Naive thymus-derived CD4-positive, alpha-beta T cell (primary cell): ENCODE data around the gene S1PR1. TPM values are rescaled to one million over a fixed set of nuclear protein-coding genes. Genes with fewer than 3 reads are reported as not detected.

Experiments
- ATAC-seq: fragments of 150-1000 bp; cut with Tn5 transposase; 2 replicates; pipeline ENCODE4 v1.10.0; 2021; ENCODE audit warnings: mild to moderate bottlenecking, moderate library complexity
- CTCF ChIA-PET: fragments of 350-600 bp; sonication (Branson Sonifier 250); formaldehyde crosslinking; loops from one replicate; lab custom pipeline; 2021; ENCODE audit warnings: antibody characterized with exemption; lab: Charles Lee
- POLR2A ChIA-PET: fragments of 350-600 bp; sonication (Branson Sonifier 250); formaldehyde crosslinking; loops from one replicate; lab custom pipeline; 2021; ENCODE audit warnings: antibody characterized with exemption, inconsistent platforms; lab: Charles Lee
- DNase-seq, 9 donors: peaks; one replicate each; pipeline versions ENCODE4 v3.0.0 to v3.0.0-alpha.2; 2020 to 2022; ENCODE audit warnings: mixed read lengths in 1 of 9
- H3K27ac ChIP-seq: one replicate; pipeline ENCODE4 v1.7.0; 2013; ENCODE audit warnings: mild to moderate bottlenecking, low read depth, low read length, moderate library complexity
- H3K27me3 ChIP-seq, 2 donors: one replicate each; pipeline ENCODE4 v1.7.0; 2013; ENCODE audit warnings: low read length in 2 of 2, mild to moderate bottlenecking in 2 of 2, moderate library complexity in 2 of 2; ENCODE audit not compliant: control insufficient read depth in 2 of 2, insufficient read depth in 2 of 2
- H3K36me3 ChIP-seq, 3 experiments: 1 replicate in 2 of 3; 2 replicates in 1 of 3; pipeline ENCODE4 v1.7.0; 2013; ENCODE audit warnings: low read length in 3 of 3, mild to moderate bottlenecking in 3 of 3, moderate library complexity in 1 of 3; ENCODE audit not compliant: insufficient read depth in 3 of 3, control insufficient read depth in 2 of 3
- H3K4me1 ChIP-seq, 2 donors: one replicate each; pipeline ENCODE4 v1.7.0; 2013; ENCODE audit warnings: low read length in 2 of 2, mild to moderate bottlenecking in 2 of 2, moderate library complexity in 1 of 2; ENCODE audit not compliant: control insufficient read depth in 2 of 2, insufficient read depth in 2 of 2
- H3K4me3 ChIP-seq: 2 replicates; pipeline ENCODE4 v1.7.0; 2013; ENCODE audit warnings: mild to moderate bottlenecking, low read length
- H3K9me3 ChIP-seq, 3 experiments: 1 replicate in 2 of 3; 2 replicates in 1 of 3; pipeline ENCODE4 v1.7.0; 2013; ENCODE audit warnings: low read length in 3 of 3; ENCODE audit not compliant: control insufficient read depth in 2 of 3
- H3K27ac Mint-ChIP-seq, 9 donors: one replicate each; pipeline ENCODE4 v1.8.0; 2020 to 2022; ENCODE audit warnings: mixed read lengths in 9 of 9, mild to moderate bottlenecking in 8 of 9, moderate library complexity in 5 of 9, inconsistent platforms in 2 of 9
- H3K27me3 Mint-ChIP-seq, 5 donors: one replicate each; pipeline ENCODE4 v1.8.0; 2021 to 2022; ENCODE audit warnings: mixed read lengths in 5 of 5, mild to moderate bottlenecking in 1 of 5
- H3K36me3 Mint-ChIP-seq, 5 donors: one replicate each; pipeline ENCODE4 v1.8.0; 2020 to 2022; ENCODE audit warnings: mixed read lengths in 5 of 5, mild to moderate bottlenecking in 3 of 5, inconsistent platforms in 1 of 5
- H3K4me1 Mint-ChIP-seq, 7 donors: one replicate each; pipeline ENCODE4 v1.8.0; 2020 to 2022; ENCODE audit warnings: mixed read lengths in 7 of 7, mild to moderate bottlenecking in 3 of 7, inconsistent platforms in 1 of 7
- H3K4me3 Mint-ChIP-seq, 10 donors: one replicate each; pipeline ENCODE4 v1.8.0; 2020 to 2022; ENCODE audit warnings: mild to moderate bottlenecking in 10 of 10, mixed read lengths in 10 of 10, moderate library complexity in 6 of 10, inconsistent platforms in 2 of 10
- H3K9me3 Mint-ChIP-seq, 11 donors: one replicate each; pipeline ENCODE4 v1.8.0; 2020 to 2022; ENCODE audit warnings: mixed read lengths in 11 of 11, mild to moderate bottlenecking in 4 of 11, inconsistent platforms in 1 of 11, moderate library complexity in 1 of 11
- intact Hi-C, 2 donors: fragments of 100-400 bp; cut with micrococcal nuclease; formaldehyde crosslinking; loops; one replicate each; pipeline ENCODE4 v1.15.1; 2023
- polyA plus RNA-seq, 2 donors: library from polyadenylated mRNA; unstranded; fragments of 300-500 nt; fragmentation: Illumina TruSeq; gene quantifications; one replicate each; pipeline ENCODE4 v1.2.3, GENCODE V29; 2021
- total RNA-seq, 6 experiments: library from RNA in 5 of 6; stranded (reverse) in 5 of 6; gene quantifications; 1 replicate in 5 of 6; 2 replicates in 1 of 6; pipeline ENCODE4 v1.2.3 and lab custom pipeline; 2021 to 2026

The S1PR1 gene
- total and polyA plus RNA-seq, 7 experiments from 2014 or later = 116 to 305 (median 247) TPM

DNA sequence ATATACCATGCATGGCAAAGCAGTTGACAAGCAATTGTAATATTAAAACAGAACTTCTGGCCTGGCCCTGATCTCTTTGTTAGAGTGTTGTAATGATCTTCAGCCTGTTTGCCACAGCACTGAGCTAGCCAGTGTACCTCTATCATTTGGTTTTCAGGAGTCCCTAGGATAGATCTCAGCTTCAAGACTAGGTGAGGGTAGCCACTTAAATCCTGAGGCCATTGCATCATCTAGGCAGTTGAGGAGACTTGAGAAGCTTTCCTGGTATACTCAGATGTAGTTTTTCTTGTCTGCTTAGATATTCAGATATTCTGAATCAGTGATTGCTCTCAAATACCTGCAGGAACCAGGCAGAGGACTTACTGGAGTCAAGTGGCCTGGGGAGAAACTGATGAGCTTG lies 14.7 kb downstream of the S1PR1 start:
- ChIA-PET CTCF (interaction anchor here (0.7 to 4.1 kb wide), 7 partner anchors 11 to 322 kb away, joined by 3 to 42 read pairs (median 4); no protein-coding TSS in a partner anchor), POLR2A (interaction anchor here (0.6 to 23.6 kb wide), 15 partner anchors 8 to 353 kb away, joined by 3 to 633 read pairs (median 5); partner anchors contain the start of genes DPH5 and S1PR1)
- Mint-ChIP-seq H3K27me3 (no peaks in the 10 kb centered on the region), H3K4me1 (peaks cover 15 to 72% (median 58%) of the 10 kb centered on the region in 7 donors), H3K27ac (peak overlapping the region in 4 of 9 donors; percentile 7 to 60 (median 45)), H3K4me3 (peak overlapping the region in 2 of 10 donors; percentile 19 to 46), H3K9me3 (no peaks in the 10 kb centered on the region), H3K36me3 (no peaks in the 10 kb centered on the region)
- H3K27me3 ChIP-seq = no peaks in the 10 kb centered on the region
- H3K9me3 ChIP-seq = no peaks in the 10 kb centered on the region
- no peak overlapping the region for H3K4me3 ChIP-seq
- intact Hi-C loops = loop anchor here in 1 of 2 donors (1.0 to 2.0 kb wide), 3 partner anchors 8 to 13 kb away; no protein-coding TSS in a partner anchor
- DNase-seq (no peak), ATAC-seq (no peak)
- peaks cover 8 to 36% of the 10 kb centered on the region in 2 donors for H3K4me1 ChIP-seq
- H3K27ac ChIP-seq = no peak overlapping the region
- no peaks in the 10 kb centered on the region for H3K36me3 ChIP-seq

DNA sequence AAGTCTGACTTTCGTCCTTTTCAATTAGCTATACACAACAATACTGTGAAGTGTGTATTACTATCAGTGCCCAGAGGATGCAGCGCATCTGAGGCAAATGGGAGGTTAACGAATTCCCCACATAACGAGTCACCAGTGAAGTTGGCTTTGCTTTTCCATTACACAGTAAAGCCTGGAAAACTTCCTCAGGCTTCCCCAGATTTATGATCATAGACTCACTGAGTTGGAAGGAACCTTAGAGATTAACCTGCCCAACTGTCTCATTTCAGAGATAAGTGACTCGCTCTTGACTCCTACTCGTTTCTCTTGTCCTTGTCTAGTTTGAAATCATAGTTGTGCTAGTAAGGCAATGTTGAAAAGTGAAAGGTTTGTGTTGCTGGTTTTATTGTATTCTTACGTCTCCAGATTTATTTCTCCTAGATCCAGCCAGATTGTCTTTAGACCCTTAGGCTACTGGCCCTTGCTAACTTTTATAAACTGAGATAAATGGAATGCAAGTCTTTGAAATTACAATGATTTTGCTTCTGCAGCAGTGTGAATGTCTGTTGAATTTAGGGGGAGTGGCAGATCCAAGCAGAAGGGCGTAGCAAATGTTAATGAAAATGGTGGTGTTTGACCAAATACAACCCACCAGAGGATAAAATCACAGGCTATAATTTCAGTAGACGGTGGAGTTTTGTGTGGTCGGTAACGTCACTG lies 17.3 kb downstream of the S1PR1 start:
- Histone ChIP-seq H3K36me3 (no peaks in the 10 kb centered on the region), H3K4me3 (no peak overlapping the region), H3K27ac (no peak overlapping the region), H3K9me3 (no peaks in the 10 kb centered on the region), H3K4me1 (peaks cover 20 to 42% of the 10 kb centered on the region in 2 donors), H3K27me3 (no peaks in the 10 kb centered on the region)
- peak in 1 of 9 donors; percentile 26 for DNase-seq
- Mint-ChIP-seq H3K4me1 (peaks cover 20 to 73% (median 67%) of the 10 kb centered on the region in 7 donors), H3K27me3 (no peaks in the 10 kb centered on the region), H3K9me3 (peaks cover 0 to 2% (median 0%) of the 10 kb centered on the region in 11 donors), H3K4me3 (no peak overlapping the region), H3K36me3 (no peaks in the 10 kb centered on the region), H3K27ac (peak overlapping the region in 3 of 9 donors; percentile 4 to 29 (median 14))
- intact Hi-C loops = no loop called here
- POLR2A ChIA-PET = interaction anchor here (0.7 to 23.6 kb wide), 8 partner anchors 9 to 808 kb away, joined by 3 to 633 read pairs (median 5); partner anchors contain the start of gene S1PR1
- ATAC-seq = no peak
- CTCF ChIA-PET = interaction anchor here (1.1 to 4.1 kb wide), 3 partner anchors 9 to 32 kb away, joined by 3 to 42 read pairs (median 6); no protein-coding TSS in a partner anchor

DNA sequence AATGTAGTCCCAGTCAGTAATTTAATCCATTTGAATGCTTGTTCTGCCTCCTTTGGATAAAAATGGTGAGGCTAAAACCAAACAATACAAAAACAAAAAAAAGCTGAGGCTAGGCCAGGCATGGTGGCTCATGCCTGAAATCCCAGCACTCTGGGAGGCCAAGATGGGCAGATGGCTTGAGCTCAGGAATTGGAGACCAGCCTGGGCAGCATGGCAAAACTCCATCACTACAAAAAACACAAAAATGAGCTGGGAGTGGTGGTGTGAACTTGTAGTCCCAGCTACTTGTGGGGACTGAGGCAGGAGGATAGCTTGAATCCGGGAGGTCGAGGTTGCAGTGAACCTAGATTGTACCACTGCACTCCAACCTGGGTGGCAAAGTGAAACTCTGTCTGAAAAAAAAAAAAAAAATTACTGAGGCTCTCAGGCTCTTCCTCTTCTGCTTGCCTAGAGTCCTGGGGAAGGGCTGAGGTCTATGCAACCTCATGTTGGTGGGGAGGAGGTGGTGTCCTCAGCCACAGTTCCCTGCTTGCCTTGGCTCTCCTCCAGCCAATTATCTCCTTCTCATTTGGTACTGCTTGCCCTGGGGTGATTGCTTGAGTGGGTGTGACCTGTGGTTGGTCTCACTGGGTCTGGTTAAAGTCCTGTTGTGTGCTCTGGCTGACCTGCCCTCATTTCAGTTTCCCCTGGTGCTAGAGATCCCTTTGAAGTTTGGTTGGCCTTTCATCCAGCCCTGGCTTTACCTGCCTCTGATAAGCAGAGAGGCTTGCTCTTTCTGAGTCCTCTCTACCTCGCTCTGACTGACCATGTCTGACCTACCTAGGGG lies 20.9 kb downstream of the S1PR1 start:
- H3K4me1 Mint-ChIP-seq = peaks cover 43 to 76% (median 67%) of the 10 kb centered on the region in 7 donors
- peaks cover 49 to 54% of the 10 kb centered on the region in 2 donors for H3K4me1 ChIP-seq
- H3K9me3 ChIP-seq = no peaks in the 10 kb centered on the region
- CTCF ChIA-PET = interaction anchor here (0.5 to 2.0 kb wide), 4 partner anchors 18 to 38 kb away, joined by 3 to 5 read pairs (median 4); no protein-coding TSS in a partner anchor
- peaks cover 0 to 2% (median 0%) of the 10 kb centered on the region in 11 donors for H3K9me3 Mint-ChIP-seq
- peak in 2 of 9 donors; percentile 7 to 42 for DNase-seq
- H3K4me3 ChIP-seq = no peak overlapping the region
- H3K27me3 Mint-ChIP-seq = no peaks in the 10 kb centered on the region
- H3K27ac ChIP-seq = peak overlapping the region; percentile 53
- no peaks in the 10 kb centered on the region for H3K27me3 ChIP-seq
- H3K36me3 Mint-ChIP-seq = peaks cover 0 to under 1% (median 0%) of the 10 kb centered on the region in 5 donors
- peak overlapping the region in 9 of 10 donors; percentile 34 to 77 (median 60) for H3K4me3 Mint-ChIP-seq
- ATAC-seq = peak; percentile 87
- H3K27ac Mint-ChIP-seq = peak overlapping the region; percentile 26 to 92 (median 83)
- H3K36me3 ChIP-seq = no peaks in the 10 kb centered on the region
- intact Hi-C loops = loop anchor here in 1 of 2 donors (2.0 kb wide), 1 partner anchor 17 kb away; no protein-coding TSS in a partner anchor
- POLR2A ChIA-PET = interaction anchor here (0.6 to 14.7 kb wide), 6 partner anchors 10 to 339 kb away, joined by 3 to 224 read pairs (median 4); partner anchors contain the start of gene S1PR1

DNA sequence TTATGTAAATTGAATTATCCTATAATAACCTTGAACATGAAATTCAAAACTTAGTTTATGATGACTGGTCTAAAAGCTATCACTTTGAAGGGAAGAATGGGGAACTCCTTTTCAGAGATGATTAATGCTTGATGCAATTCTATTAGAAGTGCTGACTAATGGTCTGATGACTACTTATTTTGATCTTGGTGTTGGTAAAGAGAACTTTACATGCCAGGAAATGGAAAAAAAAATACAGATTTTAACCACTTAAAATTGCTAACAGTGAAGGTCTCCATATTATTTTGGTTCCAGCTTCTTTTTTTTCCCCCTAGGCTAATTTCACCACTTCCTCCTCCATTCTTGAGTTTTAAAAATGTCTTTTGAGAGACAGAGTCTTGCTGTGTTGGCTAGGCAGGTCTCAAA lies 22.9 kb downstream of the S1PR1 start:
- Histone ChIP-seq H3K36me3 (no peaks in the 10 kb centered on the region), H3K27me3 (no peaks in the 10 kb centered on the region), H3K4me1 (peaks cover 66 to 72% of the 10 kb centered on the region in 2 donors), H3K9me3 (no peaks in the 10 kb centered on the region), H3K4me3 (no peak overlapping the region), H3K27ac (no peak overlapping the region)
- Mint-ChIP-seq H3K36me3 (peaks cover 0 to 5% (median 0%) of the 10 kb centered on the region in 5 donors), H3K4me1 (peaks cover 54 to 84% (median 72%) of the 10 kb centered on the region in 7 donors), H3K27ac (peak overlapping the region in 8 of 9 donors; percentile 7 to 92 (median 80)), H3K27me3 (no peaks in the 10 kb centered on the region), H3K9me3 (peaks cover 0 to 2% (median 0%) of the 10 kb centered on the region in 11 donors), H3K4me3 (peak overlapping the region in 5 of 10 donors; percentile 8 to 53 (median 30))
- POLR2A ChIA-PET = interaction anchor here (1.6 to 14.7 kb wide), 4 partner anchors 9 to 25 kb away, joined by 4 to 224 read pairs (median 62); partner anchors contain the start of gene S1PR1
- intact Hi-C loops = loop anchor here (1.0 to 2.0 kb wide), 2 partner anchors 8 to 19 kb away; no protein-coding TSS in a partner anchor
- CTCF ChIA-PET = interaction anchor here (0.7 kb wide), 1 partner anchor 50 kb away, joined by 3 read pairs; no protein-coding TSS in a partner anchor
- ATAC-seq = peak; percentile 58
- no peak for DNase-seq

DNA sequence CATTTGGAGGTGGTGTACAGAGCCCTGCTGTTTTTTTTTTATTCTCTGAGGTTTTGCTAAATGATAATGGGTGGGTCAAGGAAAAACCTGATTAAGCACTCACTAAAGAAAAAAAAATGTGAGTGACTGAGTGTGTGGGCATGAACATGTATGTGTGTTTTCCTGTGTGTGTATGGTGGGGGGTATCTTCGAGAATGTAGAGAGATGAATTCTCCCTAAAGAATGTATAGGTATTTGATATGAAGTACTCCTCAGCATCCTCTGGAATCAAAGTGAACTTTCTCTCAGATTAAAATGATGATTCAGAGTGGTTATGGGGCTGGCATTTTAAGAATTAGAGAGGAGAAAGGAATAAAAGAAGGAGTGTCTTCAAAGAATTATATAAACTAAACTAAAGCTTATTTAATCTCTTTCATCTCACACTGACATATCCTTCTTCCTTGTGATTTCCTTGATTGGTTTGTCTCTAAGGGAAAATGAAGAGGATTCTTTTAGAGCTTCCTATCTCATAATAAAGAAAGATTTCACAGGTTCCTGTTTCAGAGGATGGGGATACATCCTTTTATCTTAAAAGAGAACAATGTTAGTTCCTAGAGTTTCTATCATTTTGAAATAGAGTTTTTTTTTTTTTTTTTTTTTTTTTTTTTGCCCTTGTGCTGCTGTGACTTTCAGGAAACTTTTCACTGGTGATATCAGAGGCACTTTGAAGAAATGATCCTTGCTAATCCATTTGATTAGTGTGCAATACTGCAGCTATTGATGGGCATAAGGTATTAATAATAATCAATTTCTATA lies 23.9 kb downstream of the S1PR1 start:
- Mint-ChIP-seq H3K27me3 (no peaks in the 10 kb centered on the region), H3K4me3 (peak overlapping the region in 7 of 10 donors; percentile 4 to 41 (median 25)), H3K36me3 (peaks cover 0 to 8% (median 0%) of the 10 kb centered on the region in 5 donors), H3K27ac (peak overlapping the region in 8 of 9 donors; percentile 7 to 97 (median 80)), H3K4me1 (peaks cover 64 to 92% (median 82%) of the 10 kb centered on the region in 7 donors), H3K9me3 (peaks cover 0 to 2% (median 0%) of the 10 kb centered on the region in 11 donors)
- Histone ChIP-seq H3K27me3 (no peaks in the 10 kb centered on the region), H3K4me1 (peaks cover 76 to 82% of the 10 kb centered on the region in 2 donors), H3K36me3 (no peaks in the 10 kb centered on the region), H3K27ac (peak overlapping the region; percentile 14), H3K4me3 (no peak overlapping the region), H3K9me3 (no peaks in the 10 kb centered on the region)
- DNase-seq (no peak), ATAC-seq (no peak)
- intact Hi-C loops = loop anchor here in 1 of 2 donors (1.0 kb wide), 1 partner anchor 9 kb away; no protein-coding TSS in a partner anchor
- ChIA-PET POLR2A (interaction anchor here (0.7 to 14.7 kb wide), 6 partner anchors 10 to 57 kb away, joined by 4 to 224 read pairs (median 13); partner anchors contain the start of gene S1PR1), CTCF (interaction anchor here (0.9 kb wide), 1 partner anchor 266 kb away, joined by 4 read pairs; no protein-coding TSS in a partner anchor)
